Measurements from ENCODE around the gene MAPK11. TPM values are rescaled to one million over a fixed set of nuclear protein-coding genes. Genes with fewer than 3 reads are reported as not detected.

The MAPK11 gene
- total RNA-seq, 1 donor from 2014 or later, result 8.4 TPM

GRCh38 chr22:50264946-50265669 is 5.1 kb downstream of the MAPK11 start:
- TF ChIP-seq CTCF (conservative IDR thresholded peaks at IDR 0.05; ENCODE audit: low read depth, low read length), result no peak

GRCh38 chr22:50264104-50264745 is 6.0 kb downstream of the MAPK11 start:
- no peak overlapping the region for H3K4me3 ChIP-seq (ENCODE audit: low read depth, low read length)
- DNase-seq (ENCODE audit: low read depth), result no peak
- TF ChIP-seq CTCF (conservative IDR thresholded peaks at IDR 0.05; ENCODE audit: low read depth, low read length), result no peak

More at GRCh38 chr22:50264946-50265669, 5.1 kb downstream of the MAPK11 start:
- no peak for DNase-seq (ENCODE audit: low read depth)
- no peak overlapping the region for H3K4me3 ChIP-seq (ENCODE audit: low read depth, low read length)

GRCh38 chr22:50262973-50263617 is 7.1 kb downstream of the MAPK11 start:
- DNase-seq (ENCODE audit: low read depth), result no peak
- TF ChIP-seq CTCF (conservative IDR thresholded peaks at IDR 0.05; ENCODE audit: low read depth, low read length), result no peak
- H3K4me3 ChIP-seq (ENCODE audit: low read depth, low read length), result no peak overlapping the region

GRCh38 chr22:50262460-50262911 is 7.7 kb downstream of the MAPK11 start:
- no peak for DNase-seq (ENCODE audit: low read depth)
- no peak overlapping the region for H3K4me3 ChIP-seq (ENCODE audit: low read depth, low read length)
- no peak for TF ChIP-seq CTCF (conservative IDR thresholded peaks at IDR 0.05; ENCODE audit: low read depth, low read length)

- no peak for DNase-seq (ENCODE audit: low read depth)
- H3K4me3 ChIP-seq (ENCODE audit: low read depth, low read length), result peak within 1 kb of the TSS; percentile 53
- no peak for TF ChIP-seq CTCF (conservative IDR thresholded peaks at IDR 0.05; ENCODE audit: low read depth, low read length)
These were observed 8.3 kb downstream of the MAPK11 start, which contains the start of gene MAPK12 for GRCh38 chr22:50261615-50262459. TSS of gene MAPK12 (minus strand) at chr22:50261683. CDS start at chr22:50261509, 174 bp downstream.

- DNase-seq (ENCODE audit: low read depth), result no peak
- peak overlapping the region; percentile 53 for H3K4me3 ChIP-seq (ENCODE audit: low read depth, low read length)
- no peak for TF ChIP-seq CTCF (conservative IDR thresholded peaks at IDR 0.05; ENCODE audit: low read depth, low read length)
These were observed 9.2 kb downstream of the MAPK11 start for GRCh38 chr22:50260801-50261614.
